T-helper 9 cell (primary cell): Measurements from ENCODE around the gene CD81.
A peak's percentile ranks its signal among the peaks of the same experiment; 100 is the strongest.

ENCODE experiments used
- DNase-seq: peaks from one replicate; pipeline ENCODE4 v3.0.0-alpha.2; 2020

The CD81 gene

DNA sequence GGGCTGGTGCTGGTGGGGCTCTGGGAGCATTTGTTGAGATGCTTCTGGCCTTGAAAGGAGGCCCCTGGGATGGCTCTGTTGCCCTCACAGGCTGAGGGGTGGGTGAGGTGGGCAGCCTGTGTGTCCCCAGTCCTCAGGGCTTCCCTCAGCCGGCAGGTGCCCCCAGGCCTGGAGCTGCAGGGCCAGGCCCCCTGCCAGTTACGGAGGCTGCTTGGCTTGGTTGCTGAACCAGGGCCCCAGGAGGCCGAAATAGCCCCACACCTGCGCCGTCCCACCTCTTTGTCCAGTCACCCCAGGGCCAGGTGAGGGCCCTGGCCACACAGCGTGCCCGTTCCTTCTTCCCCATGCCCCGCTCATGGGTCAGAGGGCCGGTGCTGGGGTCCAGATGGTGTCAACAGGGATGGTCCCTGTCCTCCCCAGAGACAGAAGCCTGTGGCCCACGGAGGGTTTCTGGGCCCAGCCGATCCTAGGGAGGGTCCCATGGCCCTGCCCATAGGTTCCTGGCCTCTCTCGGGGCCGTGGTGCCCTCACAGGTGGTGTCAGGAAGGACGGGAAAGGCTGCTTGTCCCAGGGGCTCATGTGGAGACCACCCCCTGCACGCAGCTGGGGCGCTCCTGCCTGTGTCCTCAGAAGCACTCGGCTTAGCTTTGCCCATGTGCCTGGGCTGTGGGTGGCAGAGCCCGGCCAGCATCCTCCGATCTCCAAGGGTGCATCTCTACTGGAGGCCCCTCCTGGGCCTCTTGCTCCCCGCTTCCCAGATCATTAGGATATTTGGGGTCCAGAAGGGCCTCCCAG lies 14.3 kb downstream of the CD81 start:
- no peak for DNase-seq

- no peak for DNase-seq
Observed at GRCh38 chr11:2392241-2392959, 15.3 kb downstream of the CD81 start.

DNA sequence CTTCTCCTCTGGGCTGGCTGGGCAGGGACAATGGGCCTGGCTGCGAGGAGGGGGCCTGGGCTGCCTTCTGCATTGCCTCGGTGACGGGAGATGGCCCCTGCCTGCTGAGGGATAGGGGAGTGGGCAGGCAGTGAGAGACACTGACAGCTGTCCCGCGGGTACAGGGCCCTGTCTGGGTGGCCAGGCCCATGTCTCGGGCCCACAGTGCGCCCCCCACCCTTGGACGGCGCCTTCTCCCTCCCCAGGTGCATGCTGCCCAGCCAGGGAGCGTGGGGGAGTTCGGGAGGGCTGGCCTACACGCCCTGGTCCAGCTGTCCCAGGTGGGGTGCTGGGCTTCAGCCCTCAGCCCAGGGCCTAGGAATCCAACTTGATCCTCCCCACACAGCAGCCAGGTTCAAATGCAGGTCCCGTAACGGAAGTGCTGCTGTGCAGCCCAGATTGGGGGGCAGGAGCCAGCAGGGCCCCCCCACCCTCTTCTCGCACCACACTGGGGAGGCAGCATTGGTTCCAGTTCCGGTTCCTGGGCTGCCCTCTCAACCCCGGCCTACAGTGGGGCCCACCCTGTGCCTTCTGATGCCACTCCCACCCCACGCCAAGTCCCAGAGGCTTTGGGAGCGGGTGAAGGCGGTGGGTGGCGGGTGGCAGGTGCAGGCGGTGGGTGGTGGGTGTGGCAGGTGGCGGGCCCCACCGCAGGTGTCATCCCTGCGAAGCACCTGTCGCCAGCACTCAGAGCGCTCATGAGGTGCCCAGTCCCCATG lies 16.2 kb downstream of the CD81 start:
- DNase-seq, result no peak

GRCh38 chr11:2393941-2394817 lies 17.1 kb downstream of the CD81 start:
- no peak for DNase-seq

GRCh38 chr11:2394818-2395105 lies 17.7 kb downstream of the CD81 start:
- no peak for DNase-seq

DNA sequence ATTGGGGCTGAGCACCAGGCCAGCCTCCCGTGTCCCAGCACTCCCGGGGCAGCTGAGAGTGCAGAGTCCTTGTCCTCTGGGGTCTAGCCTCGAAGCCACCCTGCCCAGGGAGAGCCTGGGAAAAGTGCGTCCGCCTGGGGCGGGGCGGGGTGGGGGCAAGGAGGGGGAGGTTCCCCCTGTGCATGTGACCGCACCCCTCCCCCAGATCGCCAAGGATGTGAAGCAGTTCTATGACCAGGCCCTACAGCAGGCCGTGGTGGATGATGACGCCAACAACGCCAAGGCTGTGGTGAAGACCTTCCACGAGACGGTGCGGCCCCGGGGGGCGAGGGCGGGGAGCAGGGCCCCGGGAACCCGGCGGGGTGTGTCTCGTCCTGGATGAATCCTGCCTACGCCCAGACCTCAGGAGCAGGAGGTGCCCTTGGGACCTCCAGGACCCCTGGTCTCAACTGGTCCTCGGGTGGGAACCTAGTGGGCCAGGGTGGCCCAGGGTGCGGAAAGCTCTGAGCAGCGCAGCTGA lies 18.2 kb downstream of the CD81 start:
- no peak for DNase-seq

DNA sequence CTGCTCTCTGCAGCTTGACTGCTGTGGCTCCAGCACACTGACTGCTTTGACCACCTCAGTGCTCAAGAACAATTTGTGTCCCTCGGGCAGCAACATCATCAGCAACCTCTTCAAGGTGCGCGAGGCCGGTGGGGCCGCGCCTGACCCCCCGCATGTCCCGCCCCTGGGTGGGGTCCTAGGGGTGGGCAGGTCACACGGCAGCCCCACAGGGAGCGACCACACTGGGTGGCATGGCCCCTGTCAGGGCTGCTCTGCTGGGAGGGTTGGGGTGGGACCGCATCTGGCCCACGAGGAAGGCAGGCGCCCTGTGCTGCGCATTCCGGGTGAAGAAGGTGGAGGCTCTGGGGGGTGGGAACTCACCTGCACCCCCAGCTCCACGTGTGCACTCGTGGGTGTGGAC lies 18.7 kb downstream of the CD81 start:
- no peak for DNase-seq

- no peak for DNase-seq
Observed at GRCh38 chr11:2396471-2396870, 19.4 kb downstream of the CD81 start.

GRCh38 chr11:2397005-2397404 lies 19.9 kb downstream of the CD81 start:
- DNase-seq, result no peak

- no peak for DNase-seq
Observed at GRCh38 chr11:2398664-2399355, 21.7 kb downstream of the CD81 start.

GRCh38 chr11:2399488-2400068 lies 22.5 kb downstream of the CD81 start:
- DNase-seq, result no peak

DNA sequence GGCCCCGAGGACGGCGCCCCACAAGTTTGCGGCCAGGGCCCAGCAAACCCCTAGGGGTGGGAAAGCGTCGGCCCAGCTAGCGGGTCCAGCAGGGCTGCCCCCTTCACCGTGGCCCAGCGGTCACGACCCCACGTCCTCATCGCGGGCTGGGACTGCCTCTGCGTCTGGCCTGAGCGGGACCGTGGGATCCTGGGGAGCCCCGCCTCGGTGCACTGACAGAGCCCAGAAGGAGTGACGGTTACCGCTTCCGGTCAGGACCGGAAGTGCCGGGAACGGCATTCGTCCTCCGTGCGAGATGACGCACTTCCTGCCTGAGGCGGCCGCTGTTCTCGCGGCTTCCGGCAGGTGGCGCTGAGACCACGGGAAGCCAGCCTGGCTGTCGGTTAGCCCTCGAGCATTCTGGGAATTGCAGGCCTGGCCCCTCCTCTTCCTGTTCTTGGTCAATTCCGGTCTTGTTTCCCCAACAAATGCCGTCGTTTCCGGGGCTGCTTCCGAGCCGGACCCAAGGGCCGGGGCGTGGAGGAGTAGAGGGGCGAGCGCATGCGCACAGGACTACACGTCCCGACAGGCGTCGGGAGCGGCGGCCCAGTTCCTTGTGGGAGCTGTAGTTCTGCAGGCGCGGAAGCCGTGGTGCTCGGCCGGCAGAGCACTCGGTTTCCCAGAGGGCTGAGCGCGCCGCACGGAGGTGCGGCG lies 23.1 kb downstream of the CD81 start, which contains the start of gene TSSC4:
Gene TSSC4, plus strand, starts transcription at position 682 of the 693 bp plus-strand sequence. CDS start 1,884 bp downstream, outside the sequence.
- peak; percentile 99 for DNase-seq

DNA sequence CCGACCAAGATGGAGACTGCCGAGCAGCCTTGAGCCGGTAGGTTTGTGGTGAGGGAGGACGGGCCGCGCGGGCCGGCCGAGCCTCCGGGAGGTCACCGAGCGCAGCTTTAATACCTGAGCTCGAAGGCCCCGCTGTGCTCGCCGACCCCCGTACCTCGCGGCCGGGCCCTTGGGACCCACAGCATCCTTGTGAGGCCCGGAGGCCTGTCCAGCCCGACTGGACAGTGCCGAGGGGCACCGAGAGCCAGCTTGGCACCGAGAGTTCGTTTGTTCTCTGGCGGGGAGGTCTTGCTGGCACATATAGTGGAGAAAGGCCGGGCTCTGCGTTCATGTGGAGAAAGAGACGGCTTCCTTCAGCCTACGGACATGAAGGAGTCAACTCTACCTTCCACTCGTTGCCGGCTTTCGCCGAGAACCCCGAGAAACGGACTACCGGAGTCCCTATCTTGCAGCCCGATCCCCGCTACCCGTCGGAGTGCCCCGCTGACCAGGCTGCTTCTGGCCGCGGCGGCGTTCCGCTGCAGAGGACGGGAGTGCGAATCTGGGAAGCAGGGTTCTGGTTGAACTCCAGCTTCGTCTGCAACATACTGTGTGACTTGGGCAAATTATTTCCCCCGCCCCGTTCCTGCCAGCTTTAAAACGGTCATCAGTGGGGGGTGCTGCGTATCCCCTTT lies 23.8 kb downstream of the CD81 start:
- peak; percentile 21 for DNase-seq

- no peak for DNase-seq
Observed at GRCh38 chr11:2401436-2401984, 24.4 kb downstream of the CD81 start.

DNA sequence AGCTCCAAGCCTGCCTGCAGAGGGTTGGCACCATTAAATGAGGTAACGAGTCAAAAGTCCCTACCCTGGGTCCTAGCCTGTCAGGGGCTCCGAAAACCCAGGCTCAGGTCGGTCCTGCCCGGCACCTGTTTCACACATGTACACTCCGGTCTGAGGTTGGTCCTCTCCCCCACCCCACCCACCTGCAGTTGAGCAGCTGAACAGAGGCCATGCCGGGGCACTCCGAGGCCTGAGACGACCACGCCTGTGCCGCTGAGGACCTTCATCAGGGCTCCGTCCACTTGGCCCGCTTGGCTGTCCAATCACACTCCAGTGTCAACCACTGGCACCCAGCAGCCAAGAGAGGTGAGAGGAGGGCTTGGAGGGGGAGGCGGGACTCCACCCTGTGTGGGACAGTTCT lies 25.0 kb downstream of the CD81 start:
- no peak for DNase-seq

- no peak for DNase-seq
Observed at GRCh38 chr11:2402890-2403645, 26.0 kb downstream of the CD81 start.

GRCh38 chr11:2404735-2405196 lies 27.7 kb downstream of the CD81 start:
- DNase-seq, result no peak

DNA sequence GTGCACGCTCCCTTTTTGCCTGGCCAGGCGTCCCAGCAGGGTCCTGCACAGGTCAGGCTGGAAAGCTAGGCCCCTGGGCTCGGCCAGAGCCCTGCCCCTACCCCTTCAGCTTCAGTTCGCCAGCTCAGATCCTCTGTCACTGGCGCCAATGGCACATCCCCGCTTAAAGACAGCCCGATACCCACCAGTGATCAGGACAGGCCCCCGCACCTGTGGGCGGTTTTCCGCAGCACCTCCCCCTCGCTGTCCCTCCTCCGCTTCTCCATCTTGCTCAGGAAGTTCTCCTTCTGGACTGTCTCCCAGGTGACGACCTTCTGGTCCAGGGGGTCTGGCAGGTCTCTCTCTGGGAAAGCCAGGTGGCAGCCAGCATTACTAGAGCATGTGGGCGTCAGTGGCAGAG lies 29.3 kb downstream of the CD81 start:
- no peak for DNase-seq

DNA sequence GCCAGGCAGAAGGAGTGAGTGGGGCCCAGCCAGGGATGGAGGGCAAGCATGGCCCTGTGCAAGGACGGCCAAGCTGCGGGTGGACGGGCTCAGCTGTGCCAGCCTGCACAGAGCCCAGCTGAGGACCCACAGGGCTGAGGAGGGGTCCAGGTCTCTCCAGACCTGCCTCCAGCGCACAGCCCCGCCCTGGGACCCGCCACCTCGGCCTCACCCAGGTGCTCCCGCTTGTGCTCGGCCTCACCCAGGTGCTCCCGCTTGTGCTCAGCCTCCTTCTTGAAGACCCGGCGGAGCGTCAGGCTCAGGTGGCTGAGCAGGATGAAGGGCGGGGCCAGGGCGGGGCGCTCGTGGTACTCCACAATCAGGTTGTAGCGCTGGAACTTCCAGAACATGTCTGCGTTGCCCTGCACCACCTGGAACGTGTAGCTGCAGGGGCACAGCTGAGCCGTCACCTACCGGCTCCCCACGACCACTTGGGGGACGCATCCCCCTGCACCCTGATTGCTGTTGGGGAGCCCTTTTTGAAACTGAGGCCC lies 29.8 kb downstream of the CD81 start:
- no peak for DNase-seq
